GM19025 (cell line): ENCODE measurements around the gene TLL1.

Source experiments
- ATAC-seq: cut with Tn5 transposase; IDR thresholded peaks from one replicate; pipeline ENCODE4 v1.9.1; 2021; ENCODE audit warnings: mild to moderate bottlenecking, low read depth, moderate library complexity; ENCODE audit not compliant: unreplicated experiment

The TLL1 gene

GRCh38 chr4:165970703-165971420 lies 97.8 kb downstream of the TLL1 start:
- ATAC-seq = no peak

GRCh38 chr4:165971446-165971845 lies 98.4 kb downstream of the TLL1 start:
- no peak for ATAC-seq

- no peak for ATAC-seq
These were observed 98.9 kb downstream of the TLL1 start for GRCh38 chr4:165971933-165972332.

- no peak for ATAC-seq
These were observed 99.7 kb downstream of the TLL1 start for GRCh38 chr4:165972747-165973146.

- no peak for ATAC-seq
These were observed 109.9 kb downstream of the TLL1 start for GRCh38 chr4:165982934-165983333.

GRCh38 chr4:165986956-165987698 lies 114.1 kb downstream of the TLL1 start:
- no peak for ATAC-seq

GRCh38 chr4:165991325-165992180 lies 118.5 kb downstream of the TLL1 start:
- no peak for ATAC-seq

- ATAC-seq = no peak
These were observed 119.2 kb downstream of the TLL1 start for GRCh38 chr4:165992283-165992682.

GRCh38 chr4:165994701-165995100 lies 121.7 kb downstream of the TLL1 start:
- no peak for ATAC-seq

GRCh38 chr4:166003811-166004210 lies 130.8 kb downstream of the TLL1 start:
- ATAC-seq = no peak

GRCh38 chr4:166006217-166006616 lies 133.2 kb downstream of the TLL1 start:
- no peak for ATAC-seq

- ATAC-seq = no peak
These were observed 135.5 kb downstream of the TLL1 start for GRCh38 chr4:166008510-166008909.

GRCh38 chr4:166012129-166013030 lies 139.3 kb downstream of the TLL1 start:
- ATAC-seq = no peak

GRCh38 chr4:166014411-166014810 lies 141.4 kb downstream of the TLL1 start:
- ATAC-seq = no peak

GRCh38 chr4:166017804-166018203 lies 144.8 kb downstream of the TLL1 start:
- ATAC-seq = no peak

- ATAC-seq = no peak
These were observed 146.6 kb downstream of the TLL1 start for GRCh38 chr4:166019441-166020220.

GRCh38 chr4:166021617-166022016 lies 148.6 kb downstream of the TLL1 start:
- ATAC-seq = no peak

- no peak for ATAC-seq
These were observed 161.9 kb downstream of the TLL1 start for GRCh38 chr4:166034965-166035364.

GRCh38 chr4:166039822-166040221 lies 166.8 kb downstream of the TLL1 start:
- no peak for ATAC-seq
